GM21576 (cell line): ENCODE measurements around the gene SAP30L.
A peak's percentile ranks its signal among the peaks of the same experiment; 100 is the strongest.

Experiments used
- ATAC-seq: cut with Tn5 transposase; IDR thresholded peaks from one replicate; pipeline ENCODE4 v1.9.1; 2021; ENCODE audit warnings: mild to moderate bottlenecking, moderate library complexity; ENCODE audit not compliant: unreplicated experiment

SAP30L gene

DNA sequence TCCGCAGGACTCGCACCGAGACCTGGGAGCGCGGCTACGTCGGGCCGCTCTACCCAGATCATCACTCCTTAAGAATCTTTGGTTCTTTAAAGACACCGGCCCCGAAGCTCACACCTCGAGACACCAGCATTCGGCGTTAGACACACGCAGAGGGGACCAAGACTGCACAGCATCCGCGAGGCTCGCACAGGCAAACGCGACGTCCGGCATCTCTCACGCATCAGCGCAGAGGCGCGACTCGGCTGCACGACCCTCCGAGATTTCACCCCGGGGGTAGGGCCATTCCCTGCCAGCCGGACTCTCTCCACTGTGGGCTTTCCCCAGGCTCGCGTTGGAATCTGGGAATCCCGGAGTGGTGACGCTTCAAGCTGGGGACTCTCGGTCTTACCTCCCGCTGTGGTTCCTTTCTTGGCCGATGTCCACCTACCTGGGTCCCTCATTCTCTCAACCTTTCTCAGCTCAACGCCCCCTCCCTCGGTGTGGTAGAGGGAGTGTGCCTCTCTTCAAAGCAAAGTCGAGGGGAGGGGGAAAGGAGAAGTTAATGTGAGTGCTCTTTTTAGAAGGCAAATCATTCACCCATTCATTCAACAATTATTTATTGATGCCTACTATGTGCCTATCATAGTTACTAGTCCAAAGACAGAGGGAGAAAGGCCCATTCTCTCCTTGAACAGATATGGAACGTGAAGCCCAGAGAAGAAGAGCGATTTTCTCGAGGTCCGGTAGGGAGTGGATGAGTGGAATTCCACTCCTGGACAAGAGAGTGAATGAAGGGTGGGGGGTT lies 33.6 kb downstream of the SAP30L start:
- ATAC-seq = no peak

- no peak for ATAC-seq
These were observed 34.4 kb downstream of the SAP30L start for GRCh38 chr5:154479944-154480750.

- ATAC-seq = no peak
These were observed 35.0 kb downstream of the SAP30L start for GRCh38 chr5:154480847-154481246.

DNA sequence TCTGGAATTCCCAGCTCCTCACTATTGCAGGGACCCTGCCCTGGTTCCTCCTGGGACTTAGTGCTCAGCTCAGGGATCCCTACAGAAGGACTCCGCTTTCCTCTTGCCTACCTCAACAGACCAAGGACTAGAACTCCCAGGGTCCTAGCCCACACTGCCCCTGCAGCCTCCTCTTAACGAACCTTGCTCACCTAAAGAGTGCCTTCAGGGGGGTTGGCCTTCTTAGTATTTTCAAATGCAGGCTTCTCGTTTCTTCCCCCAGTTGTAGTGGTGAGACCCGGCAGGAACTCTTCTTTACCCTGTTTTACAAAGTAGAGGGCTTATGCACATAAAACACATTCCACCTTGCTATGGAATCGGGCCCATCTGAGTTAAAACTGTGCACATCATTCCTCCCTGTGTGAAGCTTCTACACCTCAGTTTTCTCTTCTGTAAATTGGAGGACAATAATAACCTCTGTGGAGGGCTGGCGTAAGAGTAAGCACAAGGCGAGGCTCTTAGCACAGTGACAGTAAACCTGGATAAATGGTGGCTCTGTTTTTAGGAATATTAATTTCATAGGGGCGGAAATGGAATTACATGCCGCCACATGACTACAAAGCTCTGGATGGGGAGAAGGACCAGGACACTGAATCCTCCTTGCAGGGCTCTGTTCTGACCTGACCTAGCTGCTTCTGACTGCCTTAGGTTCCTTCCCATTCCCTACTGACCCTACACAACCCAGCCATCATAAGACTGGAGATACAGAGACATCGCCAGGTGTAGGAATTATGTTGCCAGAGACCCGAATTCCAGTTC lies 36.0 kb downstream of the SAP30L start:
- no peak for ATAC-seq

- no peak for ATAC-seq
These were observed 37.0 kb downstream of the SAP30L start for GRCh38 chr5:154482528-154483449.

DNA sequence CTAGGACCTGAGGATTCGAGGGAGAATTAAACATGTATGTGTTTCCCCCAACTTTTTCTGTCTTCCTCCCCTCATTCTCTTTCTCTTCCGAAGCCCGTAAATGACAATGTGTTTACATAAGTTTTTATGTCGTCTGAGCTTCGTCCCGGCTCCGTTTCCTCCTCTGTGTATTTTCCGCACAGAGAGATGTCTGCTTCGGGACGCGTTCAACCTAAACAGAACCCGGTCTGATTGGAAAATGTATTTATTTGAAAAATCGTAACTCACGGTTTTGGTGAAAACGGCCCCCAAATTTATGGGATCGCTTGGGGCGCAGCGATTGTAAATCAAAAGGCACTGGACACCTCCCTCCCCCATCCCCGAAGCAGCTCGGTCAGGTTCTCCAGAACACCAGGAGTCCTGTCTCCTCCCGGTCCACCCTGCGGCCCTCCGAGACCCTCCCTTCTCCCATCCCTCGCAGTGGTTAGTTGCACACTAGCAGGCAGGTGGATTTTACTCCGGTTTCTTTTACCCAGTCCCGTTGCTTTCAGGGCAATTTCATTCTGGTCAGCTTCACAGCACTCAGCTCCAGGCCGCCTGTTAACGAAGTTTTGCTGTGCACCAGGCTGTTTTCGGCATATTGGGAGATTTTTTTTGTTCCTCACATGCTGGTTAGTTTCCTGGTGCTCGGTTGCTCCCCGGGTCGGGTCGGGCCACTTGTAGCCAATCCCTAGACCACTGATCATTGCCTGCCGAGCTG lies 38.0 kb downstream of the SAP30L start:
- ATAC-seq = no peak

DNA sequence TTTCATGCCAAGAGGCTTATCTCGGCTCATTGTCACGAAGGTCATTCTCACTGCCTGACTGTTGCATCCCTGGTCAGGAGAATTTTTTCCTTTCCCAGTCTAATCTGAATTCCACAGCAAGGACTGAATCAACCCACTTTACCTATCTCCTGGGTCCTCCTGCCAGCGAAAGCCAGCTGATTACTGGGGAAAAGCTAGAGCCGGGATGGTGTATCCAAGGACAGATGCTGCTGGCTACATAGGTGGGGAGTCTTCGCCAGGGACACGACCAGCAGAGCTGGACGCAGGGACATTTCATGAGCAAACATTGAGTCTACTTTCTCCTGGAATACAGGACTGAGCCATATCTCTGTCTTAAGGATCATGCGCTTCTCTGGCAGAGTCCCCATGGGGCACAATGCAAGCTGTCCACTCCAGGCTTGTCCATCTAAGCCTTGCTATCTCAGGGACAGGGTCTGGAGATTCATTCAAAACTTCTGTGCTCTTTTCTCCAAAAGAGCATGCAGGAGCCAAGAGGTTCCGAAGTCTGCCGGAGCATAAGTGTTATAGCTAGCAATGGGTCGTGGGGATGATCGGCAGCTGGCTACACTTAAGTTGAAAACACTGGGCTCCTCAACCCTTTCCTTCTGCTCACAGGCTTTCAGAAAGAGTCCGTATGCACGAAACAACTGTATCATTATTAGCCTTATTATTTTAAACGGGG lies 38.7 kb downstream of the SAP30L start:
- no peak for ATAC-seq

DNA sequence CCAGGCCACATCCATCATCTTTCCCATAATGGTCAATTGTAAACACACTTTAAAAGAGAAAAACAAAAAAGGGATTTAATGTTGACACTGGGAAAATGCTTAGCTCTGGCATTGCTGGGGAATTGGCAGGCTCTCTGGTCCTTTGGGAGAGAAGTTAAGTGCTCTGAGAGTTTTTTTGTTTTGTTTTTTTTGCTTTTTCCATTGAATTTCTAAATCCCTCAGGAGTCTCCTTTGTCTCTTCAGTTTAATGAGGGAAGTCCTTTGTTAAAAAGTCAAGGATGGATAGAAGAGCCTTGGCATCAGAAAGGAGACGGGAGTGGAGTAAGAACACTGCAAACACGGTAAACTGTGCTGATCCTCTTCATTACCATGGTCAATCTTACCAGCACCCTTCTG lies 39.3 kb downstream of the SAP30L start:
- ATAC-seq = no peak

GRCh38 chr5:154485850-154486426 lies 40.1 kb downstream of the SAP30L start:
- no peak for ATAC-seq

DNA sequence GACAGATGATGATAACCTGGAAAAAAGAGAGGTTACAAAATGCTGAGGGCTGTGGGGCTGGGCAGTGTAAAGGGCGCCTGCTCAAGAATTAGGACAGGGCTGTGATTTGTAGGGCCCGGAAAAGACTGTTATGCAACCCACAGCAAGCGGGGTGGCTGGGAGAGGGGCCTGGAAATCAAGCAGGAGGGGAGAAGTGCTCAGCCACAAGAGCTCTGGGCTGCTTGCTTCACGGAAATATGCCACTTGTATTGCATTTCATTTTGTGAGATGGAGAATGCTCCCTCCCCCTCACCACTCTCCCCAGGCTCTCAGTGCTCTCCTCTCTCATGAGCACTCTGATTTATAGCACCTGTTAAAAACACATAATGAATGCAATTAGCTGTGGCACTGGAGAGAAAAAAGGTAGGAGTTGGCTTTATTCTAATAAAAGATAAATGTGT lies 40.6 kb downstream of the SAP30L start:
- ATAC-seq = no peak

GRCh38 chr5:154487541-154487940 lies 41.7 kb downstream of the SAP30L start:
- peak; percentile 99 for ATAC-seq

DNA sequence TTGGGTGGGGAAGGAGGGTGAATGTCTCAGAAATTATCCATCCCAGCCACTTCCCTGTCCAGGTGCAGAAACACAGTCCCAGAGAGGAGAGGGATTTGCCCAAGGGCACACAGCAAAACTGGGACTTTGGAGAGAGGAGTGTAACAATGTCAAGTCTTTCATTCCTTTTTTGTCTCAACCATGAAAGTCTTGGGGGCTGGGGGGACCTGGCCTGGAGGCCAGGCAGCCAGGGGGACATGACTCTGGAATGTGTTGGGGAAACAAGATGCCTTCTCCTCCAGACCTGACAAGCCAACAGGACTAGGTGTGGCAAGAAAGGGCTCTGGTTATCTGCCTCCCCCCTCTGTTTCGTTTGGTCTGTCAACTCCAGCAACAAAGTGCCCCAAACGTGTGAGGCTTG lies 46.1 kb downstream of the SAP30L start:
- ATAC-seq = no peak

DNA sequence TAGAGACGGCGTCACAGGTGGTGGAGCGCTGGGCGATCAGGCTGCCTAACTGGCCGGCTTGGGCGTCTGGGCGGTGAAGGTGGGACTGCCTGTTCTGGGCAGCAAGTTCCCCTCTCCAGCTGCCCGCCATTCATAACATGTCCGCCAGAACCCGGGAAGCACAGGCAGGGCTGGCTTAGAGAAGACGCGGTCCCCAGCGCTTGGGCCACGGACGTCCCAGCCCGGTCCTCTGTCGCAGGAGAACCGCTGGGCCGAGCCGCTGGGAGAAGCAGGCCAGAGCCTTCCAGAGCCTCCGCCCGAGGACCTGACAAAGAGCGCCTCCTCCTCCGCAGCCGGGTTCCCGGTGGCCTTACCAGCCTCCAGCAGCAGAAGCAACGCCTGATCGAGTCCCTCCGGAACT lies 47.5 kb downstream of the SAP30L start:
- no peak for ATAC-seq

GRCh38 chr5:154494036-154494435 lies 48.2 kb downstream of the SAP30L start:
- no peak for ATAC-seq

DNA sequence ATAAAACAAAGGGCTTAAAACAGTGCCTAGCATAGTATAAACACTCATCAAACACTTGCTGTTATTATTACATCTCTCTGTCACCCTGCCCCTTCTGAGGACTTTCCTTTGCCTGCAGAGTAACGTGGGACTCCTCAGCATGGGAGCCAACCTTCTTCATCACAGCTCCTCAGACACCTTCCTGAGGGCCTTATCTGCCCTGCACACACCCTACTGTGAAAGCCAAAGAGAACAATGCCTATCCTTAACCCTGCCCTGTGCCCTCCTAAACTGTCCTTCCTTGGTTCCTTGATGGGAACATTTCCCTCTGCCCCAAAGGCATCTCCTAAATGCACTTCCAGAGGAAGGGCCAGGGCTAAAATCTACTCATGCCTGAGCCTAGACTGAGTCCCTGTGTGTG lies 52.8 kb downstream of the SAP30L start:
- no peak for ATAC-seq

DNA sequence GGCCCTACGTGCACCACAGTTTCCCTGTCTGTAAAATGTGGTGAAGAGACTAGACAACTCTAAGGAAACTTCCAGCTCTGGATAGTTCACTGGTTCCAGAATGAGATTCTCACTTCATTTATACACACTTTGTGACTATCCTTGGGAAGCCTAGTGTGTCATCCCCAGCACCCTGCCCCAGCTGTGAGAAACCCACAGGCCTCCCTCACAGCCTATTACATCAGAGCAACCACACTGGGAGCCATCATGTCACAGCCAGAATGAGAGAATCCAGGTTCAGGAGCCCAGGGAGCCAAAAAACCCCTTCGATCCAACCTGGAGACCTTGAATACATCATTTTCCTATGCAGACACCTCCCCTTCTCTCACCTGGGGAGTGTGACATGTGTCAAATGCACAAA lies 53.2 kb downstream of the SAP30L start:
- ATAC-seq = no peak

GRCh38 chr5:154501566-154501965 lies 55.8 kb downstream of the SAP30L start:
- ATAC-seq = no peak

DNA sequence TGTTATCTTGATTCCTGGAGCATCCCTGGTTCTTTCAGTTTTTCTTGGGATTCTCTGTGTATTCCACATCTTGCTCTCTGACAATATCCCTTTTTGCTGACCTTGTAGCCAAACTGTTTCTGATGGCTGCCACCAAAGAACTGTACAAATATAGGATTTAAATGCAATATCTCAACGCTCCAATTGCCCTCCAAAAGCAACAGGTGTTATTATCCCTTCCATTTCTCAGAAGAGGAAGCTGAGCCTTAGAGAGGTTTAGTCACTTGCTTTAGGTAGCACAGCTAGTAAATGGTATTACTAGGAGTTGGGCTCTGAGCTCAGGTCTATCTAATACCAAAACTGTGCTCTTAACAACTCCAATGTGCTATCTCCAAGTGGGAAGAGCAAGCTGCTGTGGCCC lies 56.4 kb downstream of the SAP30L start:
- ATAC-seq = no peak

DNA sequence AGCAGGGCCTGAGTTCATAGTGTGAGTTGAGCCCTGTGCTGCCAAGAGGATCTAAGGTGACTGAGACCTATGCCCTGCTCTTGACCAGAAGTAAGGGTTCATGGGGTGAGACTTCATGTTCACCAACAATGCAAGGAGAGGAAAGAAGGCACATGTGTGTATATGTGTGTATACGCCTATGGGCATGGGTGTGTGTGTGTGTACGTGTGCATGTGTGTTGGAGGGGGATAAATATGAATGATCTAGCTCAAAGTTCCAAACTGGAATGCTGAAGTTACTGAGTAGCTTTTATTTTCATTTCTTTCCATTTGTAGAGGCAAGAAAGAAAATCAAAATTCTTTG lies 57.9 kb downstream of the SAP30L start:
- no peak for ATAC-seq
